Keratinocyte (primary cell): ENCODE data around the gene ZACN. TPM values are rescaled to one million over a fixed set of nuclear protein-coding genes. Genes with fewer than 3 reads are reported as not detected.
"Not testable (repeated sequence)": the region's sequence is repeated elsewhere in the genome, so short reads cannot be mapped to it uniquely, and the experiment has no call there.

Experiments
- DNase-seq: peaks from one replicate; pipeline ENCODE4 v3.0.0-alpha.2; 2011; ENCODE audit warnings: low read depth, missing footprints, low spot score
- FAIRE-seq: peaks from 2 replicates; lab custom pipeline; 2011; peaks lifted over from hg19 to GRCh38; lab: Jason Lieb, UNC
- H2AFZ ChIP-seq: 2 replicates; pipeline ENCODE4 v1.6.0; 2012; ENCODE audit warnings: low read length, control low read depth, inconsistent platforms; ENCODE audit not compliant: control insufficient read depth
- H3K27ac ChIP-seq: 2 replicates; pipeline ENCODE4 v1.5.1; 2011; ENCODE audit warnings: low read length; ENCODE audit not compliant: control insufficient read depth, insufficient read depth
- H3K27me3 ChIP-seq: 3 replicates; pipeline ENCODE4 v1.6.0; 2011; ENCODE audit warnings: low read length; ENCODE audit not compliant: control insufficient read depth, insufficient read depth; ENCODE audit errors: extremely low read depth
- H3K36me3 ChIP-seq, 2 experiments: 2 replicates in 1 of 2; 3 replicates in 1 of 2; pipeline ENCODE4 v1.5.1; 2011; ENCODE audit warnings: low read length in 2 of 2, mild to moderate bottlenecking in 1 of 2; ENCODE audit not compliant: control insufficient read depth in 2 of 2, insufficient read depth in 2 of 2; ENCODE audit errors: extremely low read depth in 1 of 2
- H3K4me1 ChIP-seq: 3 replicates; pipeline ENCODE4 v1.5.1; 2011; ENCODE audit warnings: low read length; ENCODE audit not compliant: control insufficient read depth, insufficient read depth; ENCODE audit errors: extremely low read depth
- H3K4me2 ChIP-seq: 3 replicates; pipeline ENCODE4 v1.6.0; 2011; ENCODE audit warnings: low read depth, low read length; ENCODE audit not compliant: control insufficient read depth, insufficient read depth; ENCODE audit errors: extremely low read depth
- H3K4me3 ChIP-seq, 3 experiments: fragments of 200-600 bp in 1 of 3; sonication (generic) in 1 of 3; 2 replicates in 2 of 3; 3 replicates in 1 of 3; pipeline ENCODE4 v1.5.1; 2011 to 2016; ENCODE audit warnings: low read length in 3 of 3, mild to moderate bottlenecking in 3 of 3, control low read depth in 2 of 3, inconsistent platforms in 1 of 3, low read depth in 1 of 3, mixed read lengths in 1 of 3, mixed run types in 1 of 3, moderate library complexity in 1 of 3; ENCODE audit not compliant: control insufficient read depth in 2 of 3, insufficient read depth in 2 of 3; ENCODE audit errors: extremely low read depth in 1 of 3
- H3K79me2 ChIP-seq: 2 replicates; pipeline ENCODE4 v1.6.0; 2012; ENCODE audit warnings: low read length; ENCODE audit not compliant: control insufficient read depth, insufficient read depth
- H3K9ac ChIP-seq: 3 replicates; pipeline ENCODE4 v1.6.0; 2011; ENCODE audit warnings: low read length; ENCODE audit not compliant: control insufficient read depth, insufficient read depth; ENCODE audit errors: extremely low read depth
- H3K9me1 ChIP-seq: 3 replicates; pipeline ENCODE4 v1.6.0; 2011; ENCODE audit warnings: low read length; ENCODE audit not compliant: control insufficient read depth, insufficient read depth; ENCODE audit errors: extremely low read depth
- H3K9me3 ChIP-seq: 2 replicates; pipeline ENCODE4 v1.5.1; 2012; ENCODE audit warnings: low read depth, low read length; ENCODE audit not compliant: control insufficient read depth
- H4K20me1 ChIP-seq: 3 replicates; pipeline ENCODE4 v1.6.0; 2011; ENCODE audit warnings: low read length; ENCODE audit not compliant: control insufficient read depth, insufficient read depth; ENCODE audit errors: extremely low read depth
- EZH2 ChIP-seq: IDR thresholded peaks from one replicate; pipeline ENCODE4 v1.6.1; 2012; ENCODE audit warnings: inconsistent platforms, mild to moderate bottlenecking, low read length, moderate library complexity
- dilution Hi-C: fragments of 300-500 bp; cut with MboI; formaldehyde crosslinking; loops from one replicate; pipeline ENCODE4 v1.7.0; 2020; ENCODE audit warnings: low sequenced_read_pairs; ENCODE audit not compliant: extremely low pct_ligation_motif_present
- polyA plus RNA-seq, 5 experiments: library from polyadenylated mRNA; depleted of rRNA in 3 of 5; stranded (reverse) in 3 of 5; stranded (forward) in 1 of 5; unstranded in 1 of 5; fragments of >200 nt; gene quantifications; 1 replicate in 1 of 5; 2 replicates in 3 of 5; 3 replicates in 1 of 5; pipeline versions ENCODE4 v1.2.1 to v1.2.3, GENCODE V29; 2011 to 2012; ENCODE audit warnings: missing spikeins in 2 of 5, low read depth in 1 of 5, low replicate concordance in 1 of 5
- TF ChIP-seq, protein P1 (sequence below), 3 experiments: IDR thresholded peaks in 1 of 3; conservative IDR thresholded peaks in 1 of 3; optimal IDR thresholded peaks in 1 of 3; 2 replicates in 2 of 3; 3 replicates in 1 of 3; pipeline versions ENCODE3 to v1.5.1; 2011; ENCODE audit warnings: low read length in 3 of 3, mild to moderate bottlenecking in 3 of 3, moderate library complexity in 2 of 3, control low read depth in 1 of 3, inconsistent platforms in 1 of 3; ENCODE audit not compliant: insufficient read depth in 2 of 3; ENCODE audit errors: extremely low read depth in 1 of 3

ZACN gene
- polyA plus RNA-seq, 1 donor (not counting 4 experiments of a cell fraction or from before 2014, with no cell fraction given), result not detected

GRCh38 chr17:76040376-76040775, 38.6 kb upstream of the ZACN start:
- Histone ChIP-seq H3K4me1 (no peaks in the 10 kb centered on the region), H2AFZ (no peak overlapping the region), H3K9ac (no peak overlapping the region), H3K9me1 (no peaks in the 10 kb centered on the region), H3K27me3 (no peaks in the 10 kb centered on the region), H3K27ac (no peak overlapping the region), H3K4me3 (no peak overlapping the region), H3K9me3 (no peaks in the 10 kb centered on the region), H3K36me3 (peaks cover 43 to 60% of the 10 kb centered on the region in 2 experiments), H3K4me2 (no peak overlapping the region), H3K79me2 (no peaks in the 10 kb centered on the region), H4K20me1 (no peaks in the 10 kb centered on the region)
- dilution Hi-C loops, result no loop called here
- FAIRE-seq (no peak), DNase-seq (no peak)
- TF ChIP-seq, protein P1, sequence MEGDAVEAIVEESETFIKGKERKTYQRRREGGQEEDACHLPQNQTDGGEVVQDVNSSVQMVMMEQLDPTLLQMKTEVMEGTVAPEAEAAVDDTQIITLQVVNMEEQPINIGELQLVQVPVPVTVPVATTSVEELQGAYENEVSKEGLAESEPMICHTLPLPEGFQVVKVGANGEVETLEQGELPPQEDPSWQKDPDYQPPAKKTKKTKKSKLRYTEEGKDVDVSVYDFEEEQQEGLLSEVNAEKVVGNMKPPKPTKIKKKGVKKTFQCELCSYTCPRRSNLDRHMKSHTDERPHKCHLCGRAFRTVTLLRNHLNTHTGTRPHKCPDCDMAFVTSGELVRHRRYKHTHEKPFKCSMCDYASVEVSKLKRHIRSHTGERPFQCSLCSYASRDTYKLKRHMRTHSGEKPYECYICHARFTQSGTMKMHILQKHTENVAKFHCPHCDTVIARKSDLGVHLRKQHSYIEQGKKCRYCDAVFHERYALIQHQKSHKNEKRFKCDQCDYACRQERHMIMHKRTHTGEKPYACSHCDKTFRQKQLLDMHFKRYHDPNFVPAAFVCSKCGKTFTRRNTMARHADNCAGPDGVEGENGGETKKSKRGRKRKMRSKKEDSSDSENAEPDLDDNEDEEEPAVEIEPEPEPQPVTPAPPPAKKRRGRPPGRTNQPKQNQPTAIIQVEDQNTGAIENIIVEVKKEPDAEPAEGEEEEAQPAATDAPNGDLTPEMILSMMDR (optimal IDR thresholded peaks at IDR 0.05 in 1 of 3, IDR thresholded peaks at IDR 0.05 in 1 of 3, conservative IDR thresholded peaks at IDR 0.05 in 1 of 3; ENCODE audit: extremely low read depth in 1 of 3, insufficient read depth in 2 of 3, low read length in 3 of 3), result no peak
- no peak for TF ChIP-seq EZH2

DNA sequence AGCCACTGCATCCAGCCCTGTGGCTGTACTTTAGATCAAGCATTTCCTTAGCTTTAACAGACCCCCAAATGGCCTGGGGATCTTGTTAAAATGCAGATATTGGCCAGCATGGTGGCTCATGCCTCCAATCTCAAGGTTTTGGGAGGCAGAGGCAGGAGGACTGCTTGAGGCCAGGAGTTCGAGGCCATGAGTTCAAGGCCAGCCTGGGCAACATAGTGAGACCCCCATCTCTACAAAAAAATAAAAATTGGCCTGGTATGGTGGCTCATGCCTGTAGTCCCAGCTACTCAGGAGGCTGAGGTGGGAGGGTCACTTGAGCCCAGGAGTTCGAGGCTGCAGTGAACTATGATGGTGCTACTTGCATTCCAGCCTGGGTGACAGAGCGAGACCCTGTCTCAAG, 36.1 kb upstream of the ZACN start:
- H3K4me1 ChIP-seq, H3K9me1 ChIP-seq, H3K4me3 ChIP-seq, H3K9ac ChIP-seq, H2AFZ ChIP-seq, H3K27me3 ChIP-seq, dilution Hi-C loops, H3K79me2 ChIP-seq, FAIRE-seq, H4K20me1 ChIP-seq, DNase-seq, H3K9me3 ChIP-seq, H3K27ac ChIP-seq, H3K4me2 ChIP-seq: not testable (repeated sequence)
- peaks cover 52 to 73% of the 10 kb centered on the region in 2 experiments for H3K36me3 ChIP-seq

DNA sequence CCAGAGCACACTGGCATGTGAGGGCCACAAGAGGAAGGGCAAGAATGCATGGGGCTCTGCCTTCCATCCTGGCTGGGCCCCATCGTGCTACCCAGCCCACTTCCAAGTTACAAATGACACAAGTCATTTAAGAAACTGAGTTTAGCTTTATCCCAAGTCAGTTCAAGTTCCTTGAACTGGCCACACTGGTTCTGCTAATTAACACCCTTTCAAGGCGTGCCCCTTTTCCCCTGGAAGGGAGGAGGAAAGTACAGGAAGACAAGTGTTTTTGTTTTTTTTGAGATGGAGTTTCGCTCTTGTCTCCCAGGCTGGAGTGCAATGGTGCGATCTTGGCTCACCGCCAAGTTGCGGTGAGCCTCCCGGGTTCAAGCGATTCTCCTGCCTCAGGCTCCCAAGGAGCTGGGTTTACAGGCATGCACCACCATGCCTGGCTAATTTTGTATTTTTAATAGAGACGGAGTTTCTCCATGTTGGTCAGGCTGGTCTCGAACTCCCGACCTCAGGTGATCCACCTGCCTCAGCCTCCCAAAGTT, 34.4 kb upstream of the ZACN start:
- peaks cover 53 to 77% of the 10 kb centered on the region in 2 experiments for H3K36me3 ChIP-seq
- H4K20me1 ChIP-seq, H3K9me3 ChIP-seq, H3K27ac ChIP-seq, dilution Hi-C loops, H3K9me1 ChIP-seq, H3K4me1 ChIP-seq, H2AFZ ChIP-seq, FAIRE-seq, H3K9ac ChIP-seq, H3K4me3 ChIP-seq, H3K27me3 ChIP-seq, DNase-seq, H3K4me2 ChIP-seq, H3K79me2 ChIP-seq: not testable (repeated sequence)
